Measurements from ENCODE around the gene GET3.

DNA sequence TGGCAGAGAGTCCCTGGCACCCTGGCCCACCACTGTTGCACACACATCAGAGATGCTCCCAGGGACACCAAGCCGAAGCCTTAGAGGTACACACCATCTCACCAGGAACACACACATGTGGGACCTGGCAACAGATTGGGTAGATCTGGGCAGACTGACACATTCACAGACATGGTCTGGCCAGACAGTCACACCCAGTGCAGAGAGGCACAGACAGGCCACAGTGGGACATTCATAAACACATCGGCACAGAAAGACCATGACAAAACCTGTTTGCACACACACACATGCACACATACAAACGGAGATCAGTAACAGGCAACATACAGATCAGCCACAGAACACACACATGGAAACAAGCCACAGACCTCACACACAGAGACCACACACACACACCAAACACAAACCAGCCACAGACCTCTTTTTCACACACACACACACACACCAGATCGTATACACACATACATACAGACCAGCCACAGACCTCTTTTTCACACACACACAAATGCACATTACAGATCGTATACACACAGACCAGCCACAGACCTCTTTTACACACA, 47.7 kb downstream of the GET3 start:
- TF ChIP-seq, protein P1, sequence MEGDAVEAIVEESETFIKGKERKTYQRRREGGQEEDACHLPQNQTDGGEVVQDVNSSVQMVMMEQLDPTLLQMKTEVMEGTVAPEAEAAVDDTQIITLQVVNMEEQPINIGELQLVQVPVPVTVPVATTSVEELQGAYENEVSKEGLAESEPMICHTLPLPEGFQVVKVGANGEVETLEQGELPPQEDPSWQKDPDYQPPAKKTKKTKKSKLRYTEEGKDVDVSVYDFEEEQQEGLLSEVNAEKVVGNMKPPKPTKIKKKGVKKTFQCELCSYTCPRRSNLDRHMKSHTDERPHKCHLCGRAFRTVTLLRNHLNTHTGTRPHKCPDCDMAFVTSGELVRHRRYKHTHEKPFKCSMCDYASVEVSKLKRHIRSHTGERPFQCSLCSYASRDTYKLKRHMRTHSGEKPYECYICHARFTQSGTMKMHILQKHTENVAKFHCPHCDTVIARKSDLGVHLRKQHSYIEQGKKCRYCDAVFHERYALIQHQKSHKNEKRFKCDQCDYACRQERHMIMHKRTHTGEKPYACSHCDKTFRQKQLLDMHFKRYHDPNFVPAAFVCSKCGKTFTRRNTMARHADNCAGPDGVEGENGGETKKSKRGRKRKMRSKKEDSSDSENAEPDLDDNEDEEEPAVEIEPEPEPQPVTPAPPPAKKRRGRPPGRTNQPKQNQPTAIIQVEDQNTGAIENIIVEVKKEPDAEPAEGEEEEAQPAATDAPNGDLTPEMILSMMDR (IDR thresholded peaks at IDR 0.05): no peak
- no peak for TF ChIP-seq POLR2AphosphoS5 (IDR thresholded peaks at IDR 0.05; ENCODE audit: insufficient read depth in 1 of 2, low read depth in 1 of 2)
